HG02973 (cell line): ENCODE measurements around the gene ZNF277.

ENCODE experiments used
- ATAC-seq: cut with Tn5 transposase; IDR thresholded peaks from one replicate; pipeline ENCODE4 v1.9.1; 2021; ENCODE audit warnings: moderate library complexity; ENCODE audit not compliant: unreplicated experiment

The ZNF277 gene, protein sequence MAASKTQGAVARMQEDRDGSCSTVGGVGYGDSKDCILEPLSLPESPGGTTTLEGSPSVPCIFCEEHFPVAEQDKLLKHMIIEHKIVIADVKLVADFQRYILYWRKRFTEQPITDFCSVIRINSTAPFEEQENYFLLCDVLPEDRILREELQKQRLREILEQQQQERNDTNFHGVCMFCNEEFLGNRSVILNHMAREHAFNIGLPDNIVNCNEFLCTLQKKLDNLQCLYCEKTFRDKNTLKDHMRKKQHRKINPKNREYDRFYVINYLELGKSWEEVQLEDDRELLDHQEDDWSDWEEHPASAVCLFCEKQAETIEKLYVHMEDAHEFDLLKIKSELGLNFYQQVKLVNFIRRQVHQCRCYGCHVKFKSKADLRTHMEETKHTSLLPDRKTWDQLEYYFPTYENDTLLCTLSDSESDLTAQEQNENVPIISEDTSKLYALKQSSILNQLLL

GRCh38 chr7:112206238-112206990 is at the start of gene ZNF277, which contains the start of gene DOCK4:
Gene ZNF277 (plus strand): TSS chr7:112206695. CDS start chr7:112206717, 22 bp downstream.
Gene DOCK4 (minus strand): TSS chr7:112206399. CDS start chr7:112206138, 261 bp downstream.
- ATAC-seq = peak; percentile 95

GRCh38 chr7:112157072-112157471 is 49.4 kb upstream of the ZNF277 start:
- ATAC-seq = no peak

- no peak for ATAC-seq
These were observed 47.1 kb upstream of the ZNF277 start for GRCh38 chr7:112159351-112159750.

- ATAC-seq = no peak
These were observed 46.2 kb upstream of the ZNF277 start for GRCh38 chr7:112160130-112160770.

DNA sequence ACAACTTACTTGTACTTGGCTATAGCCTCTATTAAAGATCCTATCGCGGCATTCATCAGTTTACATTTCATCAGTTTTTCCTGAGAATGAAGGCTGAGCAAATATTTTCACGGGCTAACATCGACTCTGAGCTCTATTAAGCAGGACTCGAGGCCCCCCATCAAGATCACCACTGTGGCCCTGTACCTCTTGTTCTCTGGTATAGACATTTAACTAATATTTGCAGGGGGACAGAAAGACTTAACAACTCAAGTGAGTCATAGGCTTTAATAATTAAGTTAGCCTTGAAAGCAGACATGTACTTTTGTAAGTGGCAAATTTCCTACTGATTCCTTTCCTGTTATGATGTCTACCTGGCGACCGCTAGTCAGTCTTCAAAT is 45.7 kb upstream of the ZNF277 start:
- no peak for ATAC-seq

GRCh38 chr7:112161253-112162141 is 45.0 kb upstream of the ZNF277 start:
- no peak for ATAC-seq

DNA sequence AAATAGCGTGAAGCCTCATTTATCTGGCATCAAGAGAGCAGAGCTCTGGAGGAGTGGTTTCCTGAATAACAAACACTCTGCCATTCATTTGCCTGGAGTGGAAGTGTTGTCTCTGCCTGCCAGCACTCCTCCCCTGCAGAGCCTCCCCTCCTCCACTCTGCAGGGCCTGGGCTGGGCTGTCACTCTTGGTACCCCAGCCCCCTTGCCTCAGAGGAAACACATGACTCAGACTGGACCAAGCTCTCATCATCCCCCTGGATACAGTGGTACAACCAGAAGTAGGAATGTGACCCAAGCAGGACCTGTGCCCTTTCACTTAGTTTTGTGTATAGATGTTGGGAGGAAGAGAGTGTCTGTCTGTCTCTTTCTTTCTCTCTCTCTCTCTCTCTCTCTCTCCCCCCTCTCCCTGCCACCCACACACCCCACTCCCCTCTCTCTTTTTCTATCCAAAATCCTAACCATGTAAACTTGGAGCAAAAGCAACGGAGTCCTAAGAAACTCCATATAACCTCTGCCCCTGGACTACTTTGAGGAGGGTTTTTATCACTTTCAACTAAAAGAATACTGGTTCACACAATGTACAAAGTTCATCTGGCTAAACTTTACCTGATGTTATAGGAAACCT is 44.2 kb upstream of the ZNF277 start:
- no peak for ATAC-seq

- ATAC-seq = no peak
These were observed 43.5 kb upstream of the ZNF277 start for GRCh38 chr7:112162784-112163506.

DNA sequence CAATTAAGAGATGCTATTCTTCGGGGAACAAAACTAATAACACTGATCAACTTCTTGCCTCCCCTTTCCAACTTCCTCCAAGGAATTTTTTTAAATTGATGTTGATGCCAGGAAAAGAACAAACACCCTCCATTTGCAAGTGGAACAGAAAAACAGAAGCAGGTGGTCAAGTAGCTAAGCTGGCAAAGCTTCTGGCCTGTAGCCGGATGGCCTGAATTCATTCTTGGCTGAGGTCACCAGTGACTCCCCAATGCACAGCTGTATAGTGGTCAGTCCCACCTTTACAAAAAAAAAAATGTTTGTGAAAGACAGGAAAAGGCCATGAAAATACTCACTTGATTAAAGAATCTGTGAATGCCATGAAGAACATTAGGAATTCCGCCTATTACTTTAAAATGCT is 39.3 kb upstream of the ZNF277 start:
- no peak for ATAC-seq

DNA sequence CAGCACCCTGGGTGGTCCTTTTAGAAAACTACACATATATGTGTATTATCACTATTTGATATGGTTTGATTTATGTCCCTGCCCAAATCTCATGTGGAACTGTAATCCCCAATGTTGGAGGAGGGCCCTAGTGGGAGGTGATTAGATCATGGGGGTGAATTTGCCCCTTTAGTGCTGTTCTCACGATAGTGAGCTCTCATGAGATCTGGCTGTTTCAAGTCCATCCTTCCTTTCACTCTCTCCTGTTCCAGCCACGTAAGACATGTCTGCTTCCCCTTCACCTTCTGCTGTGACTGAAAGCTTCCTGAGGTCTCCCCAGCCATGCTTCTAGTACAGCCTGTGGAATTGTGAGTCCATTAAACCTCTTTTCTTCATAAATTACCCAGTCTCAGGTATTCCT is 37.6 kb upstream of the ZNF277 start:
- no peak for ATAC-seq

DNA sequence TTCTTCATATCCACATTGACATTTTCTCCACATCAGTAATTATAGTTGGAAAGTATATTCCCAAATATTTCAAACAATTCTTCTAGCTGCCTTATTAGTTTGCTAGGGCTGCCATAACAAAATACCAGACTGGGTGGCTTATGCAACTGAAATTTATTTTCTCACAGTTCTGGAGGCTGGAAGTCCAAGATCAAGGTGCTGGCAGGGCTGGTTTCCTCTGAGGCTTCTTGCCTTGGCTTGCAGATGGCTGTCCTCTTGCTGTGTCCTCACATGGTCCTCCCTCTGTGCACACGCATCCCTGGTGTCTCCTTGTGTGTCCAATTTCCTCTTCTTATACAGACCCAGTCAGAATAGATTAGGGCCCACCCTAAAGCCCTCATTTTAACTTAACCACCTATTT is 34.8 kb upstream of the ZNF277 start:
- ATAC-seq = no peak

DNA sequence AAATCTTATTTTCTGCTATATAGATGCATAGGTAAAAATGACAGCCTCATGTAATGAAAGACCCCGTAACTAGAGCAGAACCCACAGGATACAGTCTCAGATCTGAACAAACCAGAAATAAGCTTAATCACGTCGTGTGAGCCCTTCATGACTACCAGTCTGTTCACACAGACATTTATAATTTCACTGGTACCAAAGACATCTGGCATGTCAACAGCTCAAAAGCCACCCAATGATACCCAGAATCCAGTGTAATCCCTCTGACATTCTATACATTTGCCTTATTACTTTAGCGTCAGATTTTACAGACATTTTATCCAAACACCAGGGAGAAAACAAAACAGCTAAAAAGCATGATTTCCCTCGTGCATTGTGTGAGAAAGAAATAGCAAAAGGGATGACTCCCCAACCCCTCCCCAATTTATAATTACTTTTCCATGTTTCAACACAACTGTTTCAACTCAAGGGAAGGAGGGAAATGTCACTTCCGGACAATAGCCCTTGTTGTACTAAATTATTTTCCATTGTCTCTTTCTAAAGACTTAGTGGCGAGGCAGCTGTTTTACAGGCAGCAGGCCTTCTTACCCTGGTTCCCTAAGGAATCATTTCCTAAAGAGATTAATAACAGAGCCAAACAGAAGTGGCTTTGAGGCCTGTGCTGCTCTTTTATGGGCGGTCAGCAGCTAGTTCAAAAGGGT is 33.5 kb upstream of the ZNF277 start:
- ATAC-seq = no peak

DNA sequence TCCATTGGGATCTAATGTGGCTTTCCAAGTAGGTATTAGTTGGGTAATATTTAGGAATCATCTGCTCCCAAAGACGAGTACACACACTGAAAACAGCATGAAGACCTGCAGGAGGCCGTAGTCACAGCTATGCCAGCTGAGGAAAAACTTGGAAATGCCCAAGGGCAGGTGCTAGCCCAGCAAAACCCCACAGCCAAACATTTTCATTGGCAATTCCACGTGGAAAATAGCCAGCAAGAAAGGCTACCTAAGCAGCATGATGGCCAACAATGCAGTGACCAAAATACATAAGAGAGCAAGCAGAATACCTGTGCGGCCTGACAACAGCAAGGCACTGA is 33.0 kb upstream of the ZNF277 start:
- no peak for ATAC-seq

DNA sequence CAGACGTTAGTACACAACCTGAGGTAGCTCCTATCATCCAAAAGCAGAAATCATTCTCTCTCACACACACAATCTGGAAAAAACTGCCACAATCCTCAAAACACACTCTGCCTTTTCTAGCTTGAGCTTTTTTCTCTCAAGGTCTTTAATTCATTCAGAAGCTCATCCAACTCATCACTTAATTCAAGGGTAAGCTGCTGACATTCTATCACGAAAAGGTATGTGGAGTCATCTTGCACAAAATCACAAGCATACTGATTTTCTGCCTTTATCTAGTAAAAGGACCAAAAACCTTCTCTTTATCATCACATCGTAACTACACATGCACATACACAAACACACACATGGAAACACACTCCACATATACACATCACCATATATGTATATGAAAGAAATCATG is 32.3 kb upstream of the ZNF277 start:
- no peak for ATAC-seq

- no peak for ATAC-seq
These were observed 30.3 kb upstream of the ZNF277 start for GRCh38 chr7:112176241-112176640.

DNA sequence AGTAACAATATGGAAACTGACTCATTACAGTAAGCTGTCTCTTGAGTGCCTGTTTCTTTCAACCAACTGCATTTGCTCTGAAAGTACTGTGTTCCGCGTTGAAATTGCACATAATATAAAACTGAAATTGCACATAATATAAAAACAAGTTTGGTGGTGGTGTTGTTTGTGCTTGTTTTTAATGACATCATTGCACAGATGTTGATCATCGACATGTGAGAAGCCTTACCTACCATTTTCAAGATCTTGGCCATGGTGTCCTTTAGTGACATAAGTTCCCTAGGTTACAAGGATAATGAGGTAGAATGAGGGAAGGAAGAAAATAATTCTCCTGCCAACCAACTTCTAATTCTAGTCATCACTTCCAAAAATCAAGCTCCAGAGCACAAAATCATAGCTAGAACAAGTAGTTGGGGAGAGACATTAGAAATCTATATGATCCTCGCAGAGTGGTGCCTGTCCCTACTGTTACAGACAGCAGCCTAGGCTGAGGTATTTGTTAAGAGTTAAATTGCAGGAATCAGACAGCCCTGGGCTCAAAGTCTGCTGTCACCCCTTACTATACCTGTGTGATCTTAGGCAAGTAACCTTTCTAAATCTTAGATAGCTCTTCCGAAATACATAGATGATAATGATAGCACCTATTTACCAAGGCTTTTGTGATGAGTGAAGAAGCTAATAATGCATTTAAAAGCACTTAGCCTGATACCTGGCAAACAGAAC is 29.6 kb upstream of the ZNF277 start:
- no peak for ATAC-seq

DNA sequence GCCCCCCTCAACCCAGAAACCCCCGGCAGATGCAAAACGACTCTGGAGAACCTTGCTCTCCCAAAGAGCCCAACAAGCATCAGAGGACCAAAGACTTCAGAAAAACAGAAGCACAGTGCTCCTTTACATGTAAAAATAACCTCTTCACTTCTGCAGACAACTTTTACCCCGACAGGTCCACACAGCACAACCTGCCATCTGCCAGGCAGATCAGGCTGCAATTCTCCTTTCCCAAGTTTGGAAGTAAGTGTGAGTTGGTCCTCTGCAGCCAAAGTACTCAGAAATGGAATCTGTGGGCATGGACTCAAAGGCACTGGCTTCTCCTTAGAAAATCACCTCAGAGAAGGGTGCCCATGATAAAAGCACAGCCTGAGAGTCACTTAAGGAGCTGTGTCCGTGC is 26.3 kb upstream of the ZNF277 start:
- no peak for ATAC-seq

GRCh38 chr7:112182749-112183148 is 23.7 kb upstream of the ZNF277 start:
- ATAC-seq = no peak
